Measurements from ENCODE around the gene ZC3HAV1. TPM values are rescaled to one million over a fixed set of nuclear protein-coding genes. Genes with fewer than 3 reads are reported as not detected.

ZC3HAV1 gene
- total and polyA plus RNA-seq, 10 of the 15 experiments (the other 5 are each of a cell fraction or from before 2014, with no cell fraction given): 18.5 to 55.3 (median 44.7) TPM

GRCh38 chr7:139133335-139134139 lies 24.0 kb upstream of the ZC3HAV1 start (continued):
- TF ChIP-seq EP300 (IDR thresholded peaks at IDR 0.05; ENCODE audit: borderline replicate concordance in 1 of 2, control insufficient read depth in 1 of 2, low read depth in 2 of 2, low read length in 2 of 2) (0 out of 4 replicates have a peak, but pooled peaks of 1 of the 2 experiments have one; percentile 29), EGR1 (IDR thresholded peaks at IDR 0.05; ENCODE audit: borderline replicate concordance in 1 of 2, low read depth in 2 of 2, low read length in 2 of 2) (peak; percentile 31 to 65; a peak in 1 of 3 replicates), CREB1 (IDR thresholded peaks at IDR 0.05; ENCODE audit: low read depth) (peak; percentile 62), STAT1 (conservative IDR thresholded peaks at IDR 0.05) (no peak), ETV6 (conservative IDR thresholded peaks at IDR 0.05 in 1 of 2, IDR thresholded peaks at IDR 0.05 in 1 of 2; ENCODE audit: borderline replicate concordance in 1 of 2, low read depth in 1 of 2) (peak in 1 of 2 experiments; percentile 36; a peak in 1 of 4 replicates), GABPA (IDR thresholded peaks at IDR 0.05; ENCODE audit: low read depth) (peak; percentile 89), HCFC1 (IDR thresholded peaks at IDR 0.05; ENCODE audit: low read length) (peak; percentile 85), NR2C2 (IDR thresholded peaks at IDR 0.05; ENCODE audit: borderline replicate concordance, control insufficient read depth, insufficient read length, low read depth) (no peak), E2F8 (IDR thresholded peaks at IDR 0.05; ENCODE audit: low read depth, partially characterized antibody) (peak; percentile 64), SP1 (IDR thresholded peaks at IDR 0.05; ENCODE audit: low read depth, low read length) (peak; percentile 38), NR2F1 (conservative IDR thresholded peaks at IDR 0.05) (0 out of 2 replicates have a peak, but pooled peaks have one; percentile 22), YY1 (IDR thresholded peaks at IDR 0.05; ENCODE audit: low read depth, low read length) (peak; percentile 89), TCF3 (IDR thresholded peaks at IDR 0.05; ENCODE audit: borderline replicate concordance, insufficient read depth, low read depth, low read length) (0 out of 2 replicates have a peak, but pooled peaks have one; percentile 19), ZNF207 (IDR thresholded peaks at IDR 0.05; ENCODE audit: borderline replicate concordance) (0 out of 2 replicates have a peak, but pooled peaks have one; percentile 41), MAX (IDR thresholded peaks at IDR 0.05; ENCODE audit: low read depth, low read length) (peak; percentile 96), SRF (IDR thresholded peaks at IDR 0.05; ENCODE audit: low read depth in 2 of 2, low read length in 2 of 2) (peak in 1 of 2 experiments; percentile 86; a peak in 2 of 4 replicates), TAF1 (IDR thresholded peaks at IDR 0.05; ENCODE audit: borderline replicate concordance, low read depth, low read length) (peak; percentile 89; the same call in 1 of the 2 replicates), TARDBP (IDR thresholded peaks at IDR 0.05; ENCODE audit: borderline replicate concordance) (0 out of 2 replicates have a peak, but pooled peaks have one; percentile 54)
- TF ChIP-seq, protein P1, sequence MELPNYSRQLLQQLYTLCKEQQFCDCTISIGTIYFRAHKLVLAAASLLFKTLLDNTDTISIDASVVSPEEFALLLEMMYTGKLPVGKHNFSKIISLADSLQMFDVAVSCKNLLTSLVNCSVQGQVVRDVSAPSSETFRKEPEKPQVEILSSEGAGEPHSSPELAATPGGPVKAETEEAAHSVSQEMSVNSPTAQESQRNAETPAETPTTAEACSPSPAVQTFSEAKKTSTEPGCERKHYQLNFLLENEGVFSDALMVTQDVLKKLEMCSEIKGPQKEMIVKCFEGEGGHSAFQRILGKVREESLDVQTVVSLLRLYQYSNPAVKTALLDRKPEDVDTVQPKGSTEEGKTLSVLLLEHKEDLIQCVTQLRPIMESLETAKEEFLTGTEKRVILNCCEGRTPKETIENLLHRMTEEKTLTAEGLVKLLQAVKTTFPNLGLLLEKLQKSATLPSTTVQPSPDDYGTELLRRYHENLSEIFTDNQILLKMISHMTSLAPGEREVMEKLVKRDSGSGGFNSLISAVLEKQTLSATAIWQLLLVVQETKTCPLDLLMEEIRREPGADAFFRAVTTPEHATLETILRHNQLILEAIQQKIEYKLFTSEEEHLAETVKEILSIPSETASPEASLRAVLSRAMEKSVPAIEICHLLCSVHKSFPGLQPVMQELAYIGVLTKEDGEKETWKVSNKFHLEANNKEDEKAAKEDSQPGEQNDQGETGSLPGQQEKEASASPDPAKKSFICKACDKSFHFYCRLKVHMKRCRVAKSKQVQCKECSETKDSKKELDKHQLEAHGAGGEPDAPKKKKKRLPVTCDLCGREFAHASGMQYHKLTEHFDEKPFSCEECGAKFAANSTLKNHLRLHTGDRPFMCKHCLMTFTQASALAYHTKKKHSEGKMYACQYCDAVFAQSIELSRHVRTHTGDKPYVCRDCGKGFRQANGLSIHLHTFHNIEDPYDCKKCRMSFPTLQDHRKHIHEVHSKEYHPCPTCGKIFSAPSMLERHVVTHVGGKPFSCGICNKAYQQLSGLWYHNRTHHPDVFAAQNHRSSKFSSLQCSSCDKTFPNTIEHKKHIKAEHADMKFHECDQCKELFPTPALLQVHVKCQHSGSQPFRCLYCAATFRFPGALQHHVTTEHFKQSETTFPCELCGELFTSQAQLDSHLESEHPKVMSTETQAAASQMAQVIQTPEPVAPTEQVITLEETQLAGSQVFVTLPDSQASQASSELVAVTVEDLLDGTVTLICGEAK (IDR thresholded peaks at IDR 0.05; ENCODE audit: borderline replicate concordance): peak; percentile 95
- TF ChIP-seq, protein P2, sequence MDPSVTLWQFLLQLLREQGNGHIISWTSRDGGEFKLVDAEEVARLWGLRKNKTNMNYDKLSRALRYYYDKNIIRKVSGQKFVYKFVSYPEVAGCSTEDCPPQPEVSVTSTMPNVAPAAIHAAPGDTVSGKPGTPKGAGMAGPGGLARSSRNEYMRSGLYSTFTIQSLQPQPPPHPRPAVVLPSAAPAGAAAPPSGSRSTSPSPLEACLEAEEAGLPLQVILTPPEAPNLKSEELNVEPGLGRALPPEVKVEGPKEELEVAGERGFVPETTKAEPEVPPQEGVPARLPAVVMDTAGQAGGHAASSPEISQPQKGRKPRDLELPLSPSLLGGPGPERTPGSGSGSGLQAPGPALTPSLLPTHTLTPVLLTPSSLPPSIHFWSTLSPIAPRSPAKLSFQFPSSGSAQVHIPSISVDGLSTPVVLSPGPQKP (IDR thresholded peaks at IDR 0.05; ENCODE audit: low read depth, low read length): no peak

All from GM12878 (cell line).